ENCODE results near the gene PCDHA8. TPM values are rescaled to one million over a fixed set of nuclear protein-coding genes. Genes with fewer than 3 reads are reported as not detected.

PCDHA8 gene
- not detected in 2 replicates for total RNA-seq

GRCh38 chr5:140840978-140841962 is at the start of gene PCDHA8:
Gene PCDHA8, plus strand, starts transcription at chr5:140841187. Its CDS starts 135 bp downstream, at chr5:140841322.

GRCh38 chr5:140794595-140795258 is 46.3 kb upstream of the PCDHA8 start, which contains the start of gene PCDHA2:
Gene PCDHA2, plus strand, starts transcription at chr5:140794852.

GRCh38 chr5:140800816-140801493 is 40.0 kb upstream of the PCDHA8 start, which contains the start of gene PCDHA3:
Gene PCDHA3, plus strand, starts transcription at chr5:140801057.

GRCh38 chr5:140806834-140807775 is 33.9 kb upstream of the PCDHA8 start, which contains the start of gene PCDHA4:
Gene PCDHA4, plus strand, starts transcription at chr5:140807068.

GRCh38 chr5:140821375-140822280 is 19.4 kb upstream of the PCDHA8 start, which contains the start of gene PCDHA5:
Gene PCDHA5, plus strand, starts transcription at chr5:140821613.

GRCh38 chr5:140827704-140828361 is 13.2 kb upstream of the PCDHA8 start, which contains the start of gene PCDHA6:
Gene PCDHA6, plus strand, starts transcription at chr5:140827960. Its CDS starts 132 bp downstream, at chr5:140828092.

GRCh38 chr5:140833993-140834392 is 7.0 kb upstream of the PCDHA8 start, which contains the start of gene PCDHA7:
Gene PCDHA7, plus strand, starts transcription at chr5:140834269. Its CDS starts 115 bp downstream, at chr5:140834384.

GRCh38 chr5:140848139-140849102 is 7.4 kb downstream of the PCDHA8 start, which contains the start of gene PCDHA9:
Gene PCDHA9, plus strand, starts transcription at chr5:140848382. Its CDS starts 114 bp downstream, at chr5:140848496.

GRCh38 chr5:140855772-140856674 is 15.0 kb downstream of the PCDHA8 start, which contains the start of gene PCDHA10:
Gene PCDHA10, plus strand, starts transcription at chr5:140855897. Its CDS starts 152 bp downstream, at chr5:140856049.

GRCh38 chr5:140868721-140869554 is 28.0 kb downstream of the PCDHA8 start, which contains the start of gene PCDHA11:
Gene PCDHA11, plus strand, starts transcription at chr5:140868957. Its CDS starts 147 bp downstream, at chr5:140869104.

GRCh38 chr5:140875085-140876065 is 34.4 kb downstream of the PCDHA8 start, which contains the start of gene PCDHA12:
Gene PCDHA12, plus strand, starts transcription at chr5:140875308. Its CDS starts 165 bp downstream, at chr5:140875473.

GRCh38 chr5:140881889-140882590 is 41.1 kb downstream of the PCDHA8 start, which contains the start of gene PCDHA13:
Gene PCDHA13, plus strand, starts transcription at chr5:140882124. Its CDS starts 145 bp downstream, at chr5:140882269.

